LNCaP clone FGC (cell line): Measurements from ENCODE around the gene RALGDS.

ENCODE experiments used
- DNase-seq: peaks from one replicate; pipeline ENCODE4 v3.0.0-alpha.2; 2011; ENCODE audit warnings: low read depth
- H3K4me3 ChIP-seq: 2 replicates; pipeline ENCODE4 v1.5.1; 2011; ENCODE audit warnings: mild to moderate bottlenecking, low read depth, low read length, control low read depth
- CTCF ChIP-seq: IDR thresholded peaks from 2 replicates; pipeline ENCODE4 v1.5.1; 2012; ENCODE audit warnings: mild to moderate bottlenecking; ENCODE audit not compliant: control insufficient read depth, insufficient read depth; ENCODE audit errors: extremely low read depth

The RALGDS gene

GRCh38 chr9:133134388-133135145, 13.5 kb upstream of the RALGDS start:
- 0 out of 2 replicates have a peak overlapping the region, but pooled peaks have one; percentile 9 for H3K4me3 ChIP-seq
- TF ChIP-seq CTCF = no peak
- no peak for DNase-seq

- H3K4me3 ChIP-seq = 0 out of 2 replicates have a peak overlapping the region, but pooled peaks have one; percentile 9
- TF ChIP-seq CTCF = no peak
- DNase-seq = peak; percentile 87
Measured at GRCh38 chr9:133133681-133134387, 12.8 kb upstream of the RALGDS start.

GRCh38 chr9:133132174-133132573, 11.1 kb upstream of the RALGDS start:
- DNase-seq = no peak
- H3K4me3 ChIP-seq = no peak overlapping the region
- TF ChIP-seq CTCF = no peak

GRCh38 chr9:133131506-133131905, 10.5 kb upstream of the RALGDS start:
- no peak for TF ChIP-seq CTCF
- no peak overlapping the region for H3K4me3 ChIP-seq
- no peak for DNase-seq

- no peak overlapping the region for H3K4me3 ChIP-seq
- no peak for DNase-seq
- TF ChIP-seq CTCF = no peak
Measured at GRCh38 chr9:133130685-133131244, 9.7 kb upstream of the RALGDS start.

- DNase-seq = no peak
- H3K4me3 ChIP-seq = no peak overlapping the region
- TF ChIP-seq CTCF = no peak
Measured at GRCh38 chr9:133129001-133129795, 8.2 kb upstream of the RALGDS start.
